Testis (tissue), 2 donors: ENCODE measurements around the gene TTC23L.

Source experiments
- POLR2A ChIP-seq: fragments of 450-650 bp; IDR thresholded peaks from one replicate; pipeline ENCODE4 v1.6.1; 2017; ENCODE audit warnings: antibody characterized with exemption, mild to moderate bottlenecking, moderate library complexity
- TF ChIP-seq, protein P1 (sequence below), 3 experiments: fragments of 450-650 bp in 2 of 3; fragments of 200-600 bp in 1 of 3; sonication (generic) in 1 of 3; IDR thresholded peaks; one replicate each; pipeline ENCODE4 v1.5.1; 2016 to 2019; ENCODE audit warnings: antibody characterized with exemption in 3 of 3, mild to moderate bottlenecking in 2 of 3, moderate library complexity in 1 of 3

GRCh38 chr5:34843497-34843896, 4.5 kb downstream of the TTC23L start:
- no peak for TF ChIP-seq POLR2A
- TF ChIP-seq, protein P1, sequence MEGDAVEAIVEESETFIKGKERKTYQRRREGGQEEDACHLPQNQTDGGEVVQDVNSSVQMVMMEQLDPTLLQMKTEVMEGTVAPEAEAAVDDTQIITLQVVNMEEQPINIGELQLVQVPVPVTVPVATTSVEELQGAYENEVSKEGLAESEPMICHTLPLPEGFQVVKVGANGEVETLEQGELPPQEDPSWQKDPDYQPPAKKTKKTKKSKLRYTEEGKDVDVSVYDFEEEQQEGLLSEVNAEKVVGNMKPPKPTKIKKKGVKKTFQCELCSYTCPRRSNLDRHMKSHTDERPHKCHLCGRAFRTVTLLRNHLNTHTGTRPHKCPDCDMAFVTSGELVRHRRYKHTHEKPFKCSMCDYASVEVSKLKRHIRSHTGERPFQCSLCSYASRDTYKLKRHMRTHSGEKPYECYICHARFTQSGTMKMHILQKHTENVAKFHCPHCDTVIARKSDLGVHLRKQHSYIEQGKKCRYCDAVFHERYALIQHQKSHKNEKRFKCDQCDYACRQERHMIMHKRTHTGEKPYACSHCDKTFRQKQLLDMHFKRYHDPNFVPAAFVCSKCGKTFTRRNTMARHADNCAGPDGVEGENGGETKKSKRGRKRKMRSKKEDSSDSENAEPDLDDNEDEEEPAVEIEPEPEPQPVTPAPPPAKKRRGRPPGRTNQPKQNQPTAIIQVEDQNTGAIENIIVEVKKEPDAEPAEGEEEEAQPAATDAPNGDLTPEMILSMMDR (IDR thresholded peaks at IDR 0.05): no peak
